PC-3 (cell line): ENCODE data around the gene KCNG1. TPM values are rescaled to one million over a fixed set of nuclear protein-coding genes. Genes with fewer than 3 reads are reported as not detected.

Source experiments
- ATAC-seq: fragments of 200-7000 bp; cut with Tn5 transposase; 2 replicates; pipeline ENCODE4 v1.9.1; 2020; ENCODE audit warnings: mild to moderate bottlenecking, moderate library complexity
- BruUV-seq: library from RNA; stranded (reverse); fragments of 400-500 nt; replicated peaks from 2 replicates; lab custom pipeline; 2021; lab: Mats Ljungman, UMichigan
- CTCF ChIA-PET: fragments of 300-600 bp; sonication (Branson Sonifier 250); formaldehyde crosslinking; loops from one replicate; lab custom pipeline; 2022; ENCODE audit warnings: antibody characterized with exemption; lab: Charles Lee
- POLR2A ChIA-PET: fragments of 300-600 bp; sonication (Branson Sonifier 250); formaldehyde crosslinking; loops from one replicate; lab custom pipeline; 2022; ENCODE audit warnings: antibody characterized with exemption; ENCODE audit not compliant: unreplicated experiment; lab: Charles Lee
- DNase-seq: peaks from one replicate; pipeline ENCODE4 v3.0.0-alpha.2; 2015
- H2AFZ ChIP-seq: fragments of 300-600 bp; sonication (generic); 2 replicates; pipeline ENCODE4 v1.6.0; 2016; ENCODE audit warnings: antibody characterized with exemption, low read length
- H3F3A ChIP-seq: fragments of 300-600 bp; sonication (generic); one replicate; pipeline ENCODE4 v1.6.0; 2017; ENCODE audit warnings: antibody characterized with exemption, low read length, control low read depth, mild to moderate bottlenecking; ENCODE audit not compliant: unreplicated experiment
- H3K27ac ChIP-seq: fragments of 300-600 bp; sonication (generic); 2 replicates; pipeline ENCODE4 v1.5.1; 2016; ENCODE audit warnings: mild to moderate bottlenecking, low read length
- H3K27me3 ChIP-seq: fragments of 300-600 bp; sonication (generic); 2 replicates; pipeline ENCODE4 v1.6.1; 2016; ENCODE audit warnings: low read length, mixed read lengths
- H3K36me3 ChIP-seq: fragments of 300-600 bp; sonication (generic); 2 replicates; pipeline ENCODE4 v1.6.1; 2016; ENCODE audit warnings: low read depth, mixed run types, low read length, mixed read lengths
- H3K4me1 ChIP-seq: fragments of 300-600 bp; sonication (generic); 2 replicates; pipeline ENCODE4 v1.5.1; 2016; ENCODE audit warnings: low read length; ENCODE audit not compliant: insufficient read depth
- H3K4me2 ChIP-seq: fragments of 300-600 bp; sonication (generic); 2 replicates; pipeline ENCODE4 v1.6.0; 2016; ENCODE audit warnings: low read length
- H3K4me3 ChIP-seq: fragments of 300-600 bp; sonication (generic); 2 replicates; pipeline ENCODE4 v1.5.1; 2016; ENCODE audit warnings: mild to moderate bottlenecking, low read length, mixed read lengths
- H3K79me2 ChIP-seq: fragments of 300-600 bp; sonication (generic); 2 replicates; pipeline ENCODE4 v1.6.1; 2017; ENCODE audit warnings: low read length, mixed read lengths
- H3K9ac ChIP-seq: fragments of 300-600 bp; sonication (generic); 2 replicates; pipeline ENCODE4 v1.6.0; 2016; ENCODE audit warnings: mild to moderate bottlenecking, low read length
- H3K9me2 ChIP-seq: fragments of 300-600 bp; sonication (generic); replicated peaks from 2 replicates; pipeline ENCODE4 v1.6.1; 2016; ENCODE audit warnings: mixed run types, low read length, mixed read lengths
- H3K9me3 ChIP-seq: fragments of 300-600 bp; sonication (generic); 2 replicates; pipeline ENCODE4 v1.6.1; 2016; ENCODE audit warnings: low read length, mixed read lengths
- H4K20me1 ChIP-seq: fragments of 300-600 bp; sonication (generic); 2 replicates; pipeline ENCODE4 v1.6.1; 2016; ENCODE audit warnings: low read length, mixed read lengths
- EZH2 ChIP-seq: fragments of 300-600 bp; sonication (generic); IDR thresholded peaks from one replicate; pipeline ENCODE4 v1.6.1; 2017; ENCODE audit warnings: antibody characterized with exemption, mild to moderate bottlenecking, low read length; ENCODE audit not compliant: unreplicated experiment
- EZH2phosphoT487 ChIP-seq: fragments of 300-600 bp; sonication (generic); IDR thresholded peaks from 2 replicates; pipeline ENCODE4 v1.6.1; 2018; ENCODE audit warnings: mild to moderate bottlenecking, antibody characterized with exemption, low read length, borderline replicate concordance
- intact Hi-C: fragments of 100-400 bp; cut with micrococcal nuclease; formaldehyde crosslinking; loops from 2 replicates; pipeline ENCODE4 v1.9.0; 2023
- total RNA-seq: library from RNA; depleted of rRNA; stranded (reverse); fragments of >200 nt; gene quantifications from 2 replicates; pipeline ENCODE4 v1.2.3, GENCODE V29; 2014; rRNA removed
- TF ChIP-seq, protein P1 (sequence below): fragments of 300-600 bp; sonication (generic); conservative IDR thresholded peaks from 2 replicates; pipeline ENCODE4 v1.5.1; 2017; ENCODE audit warnings: antibody characterized with exemption, low read depth, mild to moderate bottlenecking, low read length

Gene KCNG1
- total RNA-seq, 1 experiment from 2014 or later = 61.5 TPM

- H3K9me3 ChIP-seq = no peaks in the 10 kb centered on the region
- peak within 1 kb of the TSS; percentile 77 for H2AFZ ChIP-seq
- intact Hi-C loops = loop anchor here (1.0 kb wide), 1 partner anchor 22 kb away; no protein-coding TSS in a partner anchor
- ChIA-PET CTCF (interaction anchor here (0.5 to 1.8 kb wide), 4 partner anchors 24 to 333 kb away, joined by 3 to 8 read pairs (median 6); partner anchors contain the start of genes ADNP and BCAS4), POLR2A (interaction anchor here (0.6 to 1.4 kb wide), 7 partner anchors 18 to 396 kb away, joined by 3 to 5 read pairs (median 3); partner anchors contain the start of genes ADNP and BCAS4)
- BruUV-seq = TSS peak; percentile 55
- no peaks in the 10 kb centered on the region for H3K9me2 ChIP-seq
- H3K27ac ChIP-seq = peak within 1 kb of the TSS; percentile 80
- peaks cover 35% of the 10 kb centered on the region for H3K36me3 ChIP-seq
- peaks cover 56% of the 10 kb centered on the region for H4K20me1 ChIP-seq
- no peak for TF ChIP-seq EZH2
- no peak for TF ChIP-seq EZH2phosphoT487
- TF ChIP-seq, protein P1, sequence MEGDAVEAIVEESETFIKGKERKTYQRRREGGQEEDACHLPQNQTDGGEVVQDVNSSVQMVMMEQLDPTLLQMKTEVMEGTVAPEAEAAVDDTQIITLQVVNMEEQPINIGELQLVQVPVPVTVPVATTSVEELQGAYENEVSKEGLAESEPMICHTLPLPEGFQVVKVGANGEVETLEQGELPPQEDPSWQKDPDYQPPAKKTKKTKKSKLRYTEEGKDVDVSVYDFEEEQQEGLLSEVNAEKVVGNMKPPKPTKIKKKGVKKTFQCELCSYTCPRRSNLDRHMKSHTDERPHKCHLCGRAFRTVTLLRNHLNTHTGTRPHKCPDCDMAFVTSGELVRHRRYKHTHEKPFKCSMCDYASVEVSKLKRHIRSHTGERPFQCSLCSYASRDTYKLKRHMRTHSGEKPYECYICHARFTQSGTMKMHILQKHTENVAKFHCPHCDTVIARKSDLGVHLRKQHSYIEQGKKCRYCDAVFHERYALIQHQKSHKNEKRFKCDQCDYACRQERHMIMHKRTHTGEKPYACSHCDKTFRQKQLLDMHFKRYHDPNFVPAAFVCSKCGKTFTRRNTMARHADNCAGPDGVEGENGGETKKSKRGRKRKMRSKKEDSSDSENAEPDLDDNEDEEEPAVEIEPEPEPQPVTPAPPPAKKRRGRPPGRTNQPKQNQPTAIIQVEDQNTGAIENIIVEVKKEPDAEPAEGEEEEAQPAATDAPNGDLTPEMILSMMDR = no peak
- no peaks in the 10 kb centered on the region for H3K27me3 ChIP-seq
- peak within 1 kb of the TSS; percentile 87 for H3K9ac ChIP-seq
- H3K4me2 ChIP-seq = peak within 1 kb of the TSS; percentile 95
- no peaks in the 10 kb centered on the region for H3F3A ChIP-seq
- peak; percentile 98 for DNase-seq
- H3K79me2 ChIP-seq = peaks cover 91% of the 10 kb centered on the region
- peak; percentile 77 for ATAC-seq
- H3K4me1 ChIP-seq = peaks cover 39% of the 10 kb centered on the region
- peak within 1 kb of the TSS; percentile 92 for H3K4me3 ChIP-seq
These were observed 64.9 kb downstream of the KCNG1 start, which contains the start of gene DPM1 for GRCh38 chr20:50957798-50958614. DPM1 (minus strand) TSS chr20:50958532; CDS start chr20:50958523, 9 bp downstream.

GRCh38 chr20:50957276-50957675 is 65.6 kb downstream of the KCNG1 start:
- no peak overlapping the region for H2AFZ ChIP-seq
- H3K4me3 ChIP-seq = peak overlapping the region; percentile 92
- no peaks in the 10 kb centered on the region for H3F3A ChIP-seq
- no peaks in the 10 kb centered on the region for H3K9me2 ChIP-seq
- DNase-seq = peak; percentile 31
- no TSS peak for BruUV-seq
- peaks cover 56% of the 10 kb centered on the region for H4K20me1 ChIP-seq
- H3K27ac ChIP-seq = no peak overlapping the region
- ChIA-PET POLR2A (interaction anchor here (1.0 kb wide), 1 partner anchor 163 kb away, joined by 3 read pairs; the partner anchor contains the start of gene BCAS4), CTCF (interaction anchor here (0.9 to 1.8 kb wide), 3 partner anchors 24 to 163 kb away, joined by 4 to 8 read pairs (median 7); partner anchors contain the start of genes ADNP and BCAS4)
- H3K9ac ChIP-seq = peak overlapping the region; percentile 87
- intact Hi-C loops = no loop called here
- H3K4me1 ChIP-seq = peaks cover 39% of the 10 kb centered on the region
- ATAC-seq = no peak
- peak overlapping the region; percentile 95 for H3K4me2 ChIP-seq
- H3K79me2 ChIP-seq = peaks cover 97% of the 10 kb centered on the region
- peaks cover 38% of the 10 kb centered on the region for H3K36me3 ChIP-seq
- no peak for TF ChIP-seq EZH2
- H3K9me3 ChIP-seq = no peaks in the 10 kb centered on the region
- H3K27me3 ChIP-seq = no peaks in the 10 kb centered on the region

GRCh38 chr20:50953821-50954220 is 69.1 kb downstream of the KCNG1 start:
- H3K27ac ChIP-seq = no peak overlapping the region

More at GRCh38 chr20:50953821-50954220, 69.1 kb downstream of the KCNG1 start:
- no TSS peak for BruUV-seq
- Histone ChIP-seq H2AFZ (no peak overlapping the region), H3K4me1 (peaks cover 17% of the 10 kb centered on the region), H3K27me3 (no peaks in the 10 kb centered on the region), H3K9me3 (no peaks in the 10 kb centered on the region), H3K79me2 (peaks cover 93% of the 10 kb centered on the region), H3K36me3 (peaks cover 61% of the 10 kb centered on the region), H3K4me3 (no peak overlapping the region), H3F3A (no peaks in the 10 kb centered on the region), H3K9ac (no peak overlapping the region), H4K20me1 (peaks cover 49% of the 10 kb centered on the region), H3K4me2 (no peak overlapping the region), H3K9me2 (no peaks in the 10 kb centered on the region)
- POLR2A ChIA-PET = no interaction called here
- TF ChIP-seq, protein P1 = no peak
- TF ChIP-seq EZH2phosphoT487 = no peak
- no peak for TF ChIP-seq EZH2
- intact Hi-C loops = no loop called here
- DNase-seq = no peak
- CTCF ChIA-PET = no interaction called here
- ATAC-seq = no peak

Other genes with a start within 250 kb of the KCNG1 start
- 49.9 and 56.9 TPM in 2 replicates for gene BCAS4, start 228.0 kb downstream of the KCNG1 start, total RNA-seq
- 27.5 and 45.0 TPM in 2 replicates for gene ADNP, start 91.7 kb downstream of the KCNG1 start, total RNA-seq
- 70.7 and 87.0 TPM in 2 replicates for gene DPM1, start 64.6 kb downstream of the KCNG1 start, total RNA-seq
- gene MOCS3, start 64.3 kb downstream of the KCNG1 start, total RNA-seq = 11.3 and 13.4 TPM in 2 replicates